ENCODE results near the gene ZNF646.

The ZNF646 gene

DNA sequence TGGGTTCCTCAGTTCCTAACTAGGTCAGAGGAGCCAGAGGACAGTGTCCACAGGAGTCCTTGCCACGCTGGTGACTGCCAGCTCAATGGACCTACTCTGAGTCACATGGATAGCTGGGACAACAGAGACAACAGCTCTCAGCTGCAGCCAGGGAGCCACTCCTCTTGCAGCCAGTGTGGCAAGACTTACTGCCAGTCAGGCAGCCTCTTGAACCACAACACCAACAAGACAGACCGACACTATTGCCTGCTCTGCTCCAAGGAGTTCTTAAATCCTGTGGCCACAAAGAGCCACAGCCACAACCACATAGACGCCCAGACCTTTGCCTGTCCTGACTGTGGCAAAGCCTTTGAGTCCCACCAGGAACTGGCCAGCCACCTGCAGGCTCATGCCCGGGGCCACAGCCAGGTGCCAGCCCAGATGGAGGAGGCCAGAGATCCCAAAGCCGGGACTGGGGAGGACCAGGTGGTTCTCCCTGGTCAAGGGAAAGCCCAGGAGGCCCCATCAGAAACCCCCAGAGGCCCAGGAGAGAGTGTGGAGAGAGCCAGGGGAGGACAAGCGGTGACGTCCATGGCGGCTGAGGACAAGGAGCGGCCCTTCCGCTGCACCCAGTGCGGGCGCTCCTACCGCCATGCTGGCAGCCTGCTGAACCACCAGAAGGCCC, 6.7 kb downstream of the ZNF646 start:
- H3K27ac ChIP-seq (ENCODE audit: low read length) = no peak overlapping the region
- H3K9me3 ChIP-seq (ENCODE audit: control insufficient read depth, low read depth, low read length) = no peaks in the 10 kb centered on the region
- H3K4me3 ChIP-seq (ENCODE audit: low read length) = no peak overlapping the region
- H3K36me3 ChIP-seq (ENCODE audit: control insufficient read depth, low read depth, low read length) = peaks cover 48% of the 10 kb centered on the region
- H3K27me3 ChIP-seq (ENCODE audit: control insufficient read depth, insufficient read depth, low read length) = no peaks in the 10 kb centered on the region
- H3K9ac ChIP-seq (ENCODE audit: low read length) = no peak overlapping the region
- no peaks in the 10 kb centered on the region for H3K4me1 ChIP-seq (ENCODE audit: control insufficient read depth, low read depth, low read length)

DNA sequence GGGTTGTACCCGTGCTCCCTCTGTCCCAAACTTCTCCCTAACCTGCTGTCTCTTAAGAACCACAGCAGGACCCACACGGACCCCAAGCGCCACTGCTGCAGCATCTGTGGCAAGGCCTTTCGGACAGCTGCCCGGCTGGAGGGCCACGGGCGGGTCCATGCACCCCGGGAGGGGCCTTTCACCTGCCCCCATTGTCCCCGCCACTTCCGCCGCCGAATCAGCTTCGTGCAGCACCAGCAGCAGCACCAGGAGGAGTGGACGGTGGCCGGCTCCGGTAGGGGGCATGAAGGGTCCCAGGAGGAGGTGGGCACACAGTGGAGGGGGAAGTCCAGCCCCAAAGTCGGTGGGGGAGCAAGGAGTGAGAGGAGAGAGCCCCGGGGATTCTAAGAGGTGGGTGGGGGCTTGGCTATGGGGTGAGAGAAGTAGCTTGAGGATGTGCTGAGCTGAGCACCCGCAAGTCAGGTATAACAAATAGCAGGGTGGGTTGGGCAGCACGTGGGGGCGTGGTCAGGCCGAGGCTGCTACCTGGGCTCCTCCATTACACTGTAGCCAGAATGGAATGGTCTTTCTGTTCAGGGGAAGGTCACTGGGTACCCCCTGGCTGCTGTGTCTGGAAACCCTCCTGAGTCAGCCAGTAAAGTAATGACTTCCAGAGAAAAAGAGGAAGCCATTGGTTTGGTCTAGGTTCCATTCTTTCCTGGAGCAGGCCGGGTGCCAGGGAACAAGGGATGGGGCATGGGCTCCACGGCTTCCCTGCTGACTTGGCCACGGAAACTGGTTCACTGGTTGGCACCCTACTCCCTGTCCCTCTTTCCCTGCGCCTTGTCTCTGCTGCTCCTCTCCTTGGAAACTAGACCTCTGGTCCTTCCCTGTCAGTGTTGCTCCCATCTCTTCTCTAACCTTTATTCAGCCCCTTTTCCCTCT, 7.5 kb downstream of the ZNF646 start:
- Histone ChIP-seq H3K36me3 (ENCODE audit: control insufficient read depth, low read depth, low read length) (peaks cover 45% of the 10 kb centered on the region), H3K27ac (ENCODE audit: low read length) (no peak overlapping the region), H3K4me1 (ENCODE audit: control insufficient read depth, low read depth, low read length) (no peaks in the 10 kb centered on the region), H3K9ac (ENCODE audit: low read length) (no peak overlapping the region), H3K9me3 (ENCODE audit: control insufficient read depth, low read depth, low read length) (no peaks in the 10 kb centered on the region), H3K27me3 (ENCODE audit: control insufficient read depth, insufficient read depth, low read length) (no peaks in the 10 kb centered on the region), H3K4me3 (ENCODE audit: low read length) (no peak overlapping the region)

DNA sequence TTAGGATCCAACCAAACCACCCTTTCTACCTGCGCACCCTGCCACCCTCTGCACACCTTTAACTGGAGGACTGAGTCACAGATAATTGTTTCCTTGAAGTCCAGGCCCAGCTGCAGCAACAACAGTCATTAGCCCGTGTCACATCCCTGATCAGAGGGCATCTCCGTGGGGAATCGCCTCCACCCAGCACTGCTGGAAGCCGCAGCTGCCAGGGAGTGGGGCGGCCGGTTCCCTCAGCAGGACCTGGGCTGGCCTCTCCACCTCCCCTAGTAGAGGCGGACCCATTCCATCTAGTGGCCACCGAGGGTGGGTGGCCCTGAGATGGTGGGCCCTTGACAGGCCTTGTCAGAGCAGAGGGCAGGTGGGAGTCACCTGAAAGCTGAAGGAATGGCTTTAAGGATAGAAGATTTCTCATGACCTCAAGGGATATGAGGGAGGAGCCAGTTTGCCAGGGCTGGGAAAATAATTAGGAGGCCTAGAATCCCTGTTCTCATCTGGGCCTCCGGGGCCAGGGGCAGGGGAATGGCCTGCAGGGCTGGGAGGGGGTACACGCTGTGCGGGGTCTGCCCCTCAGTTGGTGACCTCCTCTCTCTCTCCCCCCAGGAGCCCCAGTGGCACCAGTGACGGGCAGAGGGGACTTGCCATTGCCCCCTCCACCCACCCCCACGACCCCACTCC, 8.3 kb downstream of the ZNF646 start:
- H3K9me3 ChIP-seq (ENCODE audit: control insufficient read depth, low read depth, low read length) = no peaks in the 10 kb centered on the region
- no peak overlapping the region for H3K4me3 ChIP-seq (ENCODE audit: low read length)
- peaks cover 37% of the 10 kb centered on the region for H3K36me3 ChIP-seq (ENCODE audit: control insufficient read depth, low read depth, low read length)
- H3K4me1 ChIP-seq (ENCODE audit: control insufficient read depth, low read depth, low read length) = no peaks in the 10 kb centered on the region
- no peak overlapping the region for H3K27ac ChIP-seq (ENCODE audit: low read length)
- no peaks in the 10 kb centered on the region for H3K27me3 ChIP-seq (ENCODE audit: control insufficient read depth, insufficient read depth, low read length)
- H3K9ac ChIP-seq (ENCODE audit: low read length) = no peak overlapping the region

DNA sequence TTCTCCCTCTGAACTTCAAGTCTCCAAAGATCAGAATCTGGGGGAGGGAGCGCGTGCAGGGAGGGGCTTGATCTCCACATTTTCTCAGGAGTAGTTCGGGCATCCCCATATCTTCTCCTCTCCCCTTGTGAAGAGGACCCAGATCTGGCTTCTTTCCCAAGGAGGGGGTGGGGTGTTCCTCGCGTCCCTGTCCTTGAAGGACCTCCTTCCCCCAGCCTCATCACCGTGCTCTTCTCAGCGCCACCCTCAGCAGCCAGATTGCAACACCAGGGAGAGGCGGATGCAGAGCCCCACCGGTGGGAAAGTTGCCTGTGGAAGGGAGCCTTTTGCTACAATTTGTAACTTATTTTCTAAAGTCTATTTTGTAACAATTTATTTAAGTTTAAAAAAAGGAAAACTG, 8.9 kb downstream of the ZNF646 start:
- Histone ChIP-seq H3K27ac (ENCODE audit: low read length) (no peak overlapping the region), H3K4me3 (ENCODE audit: low read length) (no peak overlapping the region), H3K9me3 (ENCODE audit: control insufficient read depth, low read depth, low read length) (no peaks in the 10 kb centered on the region), H3K27me3 (ENCODE audit: control insufficient read depth, insufficient read depth, low read length) (no peaks in the 10 kb centered on the region), H3K4me1 (ENCODE audit: control insufficient read depth, low read depth, low read length) (no peaks in the 10 kb centered on the region), H3K36me3 (ENCODE audit: control insufficient read depth, low read depth, low read length) (peaks cover 32% of the 10 kb centered on the region), H3K9ac (ENCODE audit: low read length) (no peak overlapping the region)

DNA sequence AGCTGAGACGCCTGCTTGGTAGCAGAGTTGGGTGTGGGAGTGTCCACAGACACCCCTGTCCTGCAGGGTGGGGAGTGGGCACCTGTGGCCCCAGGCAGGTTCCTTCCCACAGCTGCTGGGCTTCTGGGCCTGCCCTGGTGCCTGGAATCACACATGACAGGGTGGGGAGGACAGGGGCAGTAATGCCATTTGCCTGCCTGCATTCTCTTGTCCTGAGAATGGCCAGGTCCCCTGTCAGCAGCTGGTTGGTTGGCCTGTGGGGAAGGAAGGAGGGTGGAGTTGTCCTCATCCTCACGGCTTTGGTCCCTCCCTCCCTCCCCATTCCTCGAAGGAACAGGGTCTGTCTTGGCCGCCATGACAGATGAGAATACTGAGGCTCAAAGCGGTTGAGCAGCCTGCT, 9.3 kb downstream of the ZNF646 start:
- H3K9ac ChIP-seq (ENCODE audit: low read length) = no peak overlapping the region
- no peak overlapping the region for H3K27ac ChIP-seq (ENCODE audit: low read length)
- no peaks in the 10 kb centered on the region for H3K9me3 ChIP-seq (ENCODE audit: control insufficient read depth, low read depth, low read length)
- no peaks in the 10 kb centered on the region for H3K27me3 ChIP-seq (ENCODE audit: control insufficient read depth, insufficient read depth, low read length)
- no peaks in the 10 kb centered on the region for H3K4me1 ChIP-seq (ENCODE audit: control insufficient read depth, low read depth, low read length)
- H3K36me3 ChIP-seq (ENCODE audit: control insufficient read depth, low read depth, low read length) = peaks cover 27% of the 10 kb centered on the region
- no peak overlapping the region for H3K4me3 ChIP-seq (ENCODE audit: low read length)

DNA sequence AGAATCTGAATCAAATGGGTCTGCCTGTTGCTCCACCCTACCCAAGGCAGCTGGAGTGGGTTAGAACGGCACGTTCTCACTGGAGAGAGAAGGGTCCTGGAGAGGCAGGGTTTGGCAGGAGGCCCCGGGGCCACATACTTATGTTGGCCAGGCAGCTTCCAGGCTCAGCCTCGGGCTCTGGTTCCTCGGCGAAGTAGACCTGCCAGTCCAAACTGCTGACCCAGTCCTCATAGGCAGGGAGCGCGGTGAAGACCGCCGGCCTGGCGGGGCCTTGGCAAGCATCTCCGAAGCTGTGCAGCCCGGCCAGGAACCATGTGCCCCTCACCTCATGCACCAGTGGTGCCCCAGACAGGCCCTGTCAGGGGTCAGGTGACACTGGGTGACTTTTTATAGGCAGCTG, 9.8 kb downstream of the ZNF646 start:
- Histone ChIP-seq H3K4me3 (ENCODE audit: low read length) (no peak overlapping the region), H3K27me3 (ENCODE audit: control insufficient read depth, insufficient read depth, low read length) (no peaks in the 10 kb centered on the region), H3K27ac (ENCODE audit: low read length) (no peak overlapping the region), H3K9ac (ENCODE audit: low read length) (no peak overlapping the region), H3K36me3 (ENCODE audit: control insufficient read depth, low read depth, low read length) (peaks cover 23% of the 10 kb centered on the region), H3K4me1 (ENCODE audit: control insufficient read depth, low read depth, low read length) (no peaks in the 10 kb centered on the region), H3K9me3 (ENCODE audit: control insufficient read depth, low read depth, low read length) (no peaks in the 10 kb centered on the region)

DNA sequence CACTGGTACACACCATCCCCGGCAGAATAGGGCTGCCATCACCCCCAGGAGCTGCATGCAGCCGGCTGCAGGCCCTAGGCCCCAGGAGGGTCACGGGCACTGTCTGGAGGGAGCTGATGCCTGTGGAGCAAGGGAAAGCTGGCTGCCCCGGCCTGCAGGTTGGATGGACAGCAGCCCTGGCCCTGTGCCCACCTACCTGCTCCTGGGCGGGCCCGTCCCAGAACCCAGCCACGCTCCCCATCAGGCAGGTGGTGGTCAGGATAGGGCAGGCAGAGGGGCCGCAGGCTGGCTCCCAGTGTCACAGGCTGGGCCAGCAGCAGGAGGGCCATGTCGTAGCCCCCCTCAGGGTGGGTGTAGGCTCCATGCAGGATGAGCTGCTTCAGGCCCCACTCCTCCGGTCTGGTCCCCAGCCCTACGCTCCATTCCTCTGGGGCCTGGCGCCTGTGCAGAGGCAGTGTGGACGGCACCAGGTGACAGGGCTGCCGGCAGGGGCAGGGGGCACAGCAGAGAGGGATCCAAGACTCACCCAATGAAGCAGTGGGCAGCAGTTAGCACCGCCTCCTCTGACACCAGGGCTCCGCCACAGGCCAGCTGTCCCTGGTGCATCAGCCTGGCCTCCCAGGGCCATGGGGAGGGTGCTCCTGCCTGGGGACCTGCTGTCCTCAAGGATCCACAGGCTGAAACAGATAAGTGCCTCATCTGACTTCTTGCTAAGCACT, 10.5 kb downstream of the ZNF646 start:
- H3K4me3 ChIP-seq (ENCODE audit: low read length) = no peak overlapping the region
- H3K9me3 ChIP-seq (ENCODE audit: control insufficient read depth, low read depth, low read length) = no peaks in the 10 kb centered on the region
- H3K27ac ChIP-seq (ENCODE audit: low read length) = no peak overlapping the region
- H3K4me1 ChIP-seq (ENCODE audit: control insufficient read depth, low read depth, low read length) = no peaks in the 10 kb centered on the region
- H3K9ac ChIP-seq (ENCODE audit: low read length) = no peak overlapping the region
- H3K36me3 ChIP-seq (ENCODE audit: control insufficient read depth, low read depth, low read length) = peaks cover 16% of the 10 kb centered on the region
- no peaks in the 10 kb centered on the region for H3K27me3 ChIP-seq (ENCODE audit: control insufficient read depth, insufficient read depth, low read length)

DNA sequence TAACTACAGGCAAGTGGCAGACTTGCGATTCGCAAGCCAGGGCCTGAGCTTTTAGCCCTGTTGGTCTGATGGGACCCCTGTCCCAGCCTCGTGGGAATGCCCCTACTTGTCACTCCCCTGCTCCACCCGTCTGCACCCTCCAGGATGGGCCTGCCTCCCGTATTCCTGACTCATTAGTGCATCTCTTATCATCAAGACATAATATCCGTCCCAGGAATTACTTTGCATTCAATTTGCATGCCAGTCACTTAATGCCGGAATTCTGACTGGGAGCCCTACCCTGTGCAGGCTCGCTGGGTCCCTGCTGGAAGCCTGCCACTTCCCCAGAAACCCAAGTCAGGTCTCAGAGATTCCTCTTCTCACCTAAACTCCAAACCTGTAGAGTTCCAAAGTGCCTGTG, 11.2 kb downstream of the ZNF646 start:
- H3K36me3 ChIP-seq (ENCODE audit: control insufficient read depth, low read depth, low read length) = peaks cover 14% of the 10 kb centered on the region
- no peaks in the 10 kb centered on the region for H3K9me3 ChIP-seq (ENCODE audit: control insufficient read depth, low read depth, low read length)
- H3K27ac ChIP-seq (ENCODE audit: low read length) = no peak overlapping the region
- no peaks in the 10 kb centered on the region for H3K4me1 ChIP-seq (ENCODE audit: control insufficient read depth, low read depth, low read length)
- H3K4me3 ChIP-seq (ENCODE audit: low read length) = no peak overlapping the region
- H3K9ac ChIP-seq (ENCODE audit: low read length) = no peak overlapping the region
- no peaks in the 10 kb centered on the region for H3K27me3 ChIP-seq (ENCODE audit: control insufficient read depth, insufficient read depth, low read length)

DNA sequence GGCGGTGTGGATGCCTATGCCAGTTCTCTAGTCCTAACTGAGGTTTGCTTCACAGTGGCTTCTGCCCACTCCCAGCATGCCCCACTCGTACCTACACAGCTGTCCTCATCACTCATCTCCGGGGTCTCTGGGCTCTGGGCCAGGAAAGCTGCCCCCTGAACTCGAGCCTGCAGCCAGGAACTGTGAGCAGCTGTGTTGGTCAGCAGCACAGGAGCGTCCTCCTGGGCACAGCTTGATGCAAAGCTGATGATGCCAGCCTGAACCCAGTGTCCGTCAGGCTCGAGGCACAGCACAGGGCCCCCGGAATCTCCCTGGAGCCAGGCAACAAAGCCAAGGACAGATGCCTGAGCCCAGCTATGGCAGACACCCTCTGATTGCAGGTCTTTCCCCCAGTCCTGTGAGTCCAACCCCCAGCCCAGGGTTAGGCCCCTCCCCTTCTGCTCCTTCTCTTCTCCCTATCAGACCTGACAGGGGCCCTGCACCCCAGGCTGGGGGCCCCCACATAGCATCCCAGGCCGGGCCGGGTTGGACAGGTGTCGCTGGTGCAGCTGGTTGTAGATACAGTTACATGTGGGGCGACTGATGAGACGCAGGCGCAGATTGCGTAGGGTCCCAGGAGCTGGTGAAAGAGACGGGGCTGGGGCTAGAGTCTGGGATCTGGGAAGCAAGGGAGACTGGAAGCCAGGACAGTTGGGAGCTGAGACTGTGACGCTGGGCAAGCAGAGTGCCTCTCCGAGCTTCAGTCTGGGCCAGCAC, 11.8 kb downstream of the ZNF646 start:
- Histone ChIP-seq H3K27ac (ENCODE audit: low read length) (no peak overlapping the region), H3K36me3 (ENCODE audit: control insufficient read depth, low read depth, low read length) (peaks cover 14% of the 10 kb centered on the region)

DNA sequence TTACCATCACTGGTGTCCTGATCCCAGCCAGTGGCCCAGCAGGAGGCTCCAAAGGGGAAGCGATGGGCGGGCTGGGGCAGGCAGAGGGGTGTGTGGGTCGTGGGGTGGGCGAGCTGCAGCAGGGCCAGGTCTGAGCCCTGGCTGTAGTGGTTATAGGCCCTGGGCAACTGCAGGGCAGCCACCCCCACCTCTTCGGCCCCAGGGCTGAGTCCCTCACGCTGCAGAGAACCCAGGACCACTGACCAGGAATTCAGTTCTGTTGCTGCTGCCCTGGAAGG, 12.3 kb downstream of the ZNF646 start:
- no peak overlapping the region for H3K27ac ChIP-seq (ENCODE audit: low read length)
- H3K36me3 ChIP-seq (ENCODE audit: control insufficient read depth, low read depth, low read length) = peaks cover 17% of the 10 kb centered on the region

More for the DNA sequence above, 11.8 kb downstream of the ZNF646 start:
- no peaks in the 10 kb centered on the region for H3K9me3 ChIP-seq (ENCODE audit: control insufficient read depth, low read depth, low read length)
- no peak overlapping the region for H3K9ac ChIP-seq (ENCODE audit: low read length)
- H3K4me1 ChIP-seq (ENCODE audit: control insufficient read depth, low read depth, low read length) = no peaks in the 10 kb centered on the region
- no peaks in the 10 kb centered on the region for H3K27me3 ChIP-seq (ENCODE audit: control insufficient read depth, insufficient read depth, low read length)
- H3K4me3 ChIP-seq (ENCODE audit: low read length) = no peak overlapping the region

DNA sequence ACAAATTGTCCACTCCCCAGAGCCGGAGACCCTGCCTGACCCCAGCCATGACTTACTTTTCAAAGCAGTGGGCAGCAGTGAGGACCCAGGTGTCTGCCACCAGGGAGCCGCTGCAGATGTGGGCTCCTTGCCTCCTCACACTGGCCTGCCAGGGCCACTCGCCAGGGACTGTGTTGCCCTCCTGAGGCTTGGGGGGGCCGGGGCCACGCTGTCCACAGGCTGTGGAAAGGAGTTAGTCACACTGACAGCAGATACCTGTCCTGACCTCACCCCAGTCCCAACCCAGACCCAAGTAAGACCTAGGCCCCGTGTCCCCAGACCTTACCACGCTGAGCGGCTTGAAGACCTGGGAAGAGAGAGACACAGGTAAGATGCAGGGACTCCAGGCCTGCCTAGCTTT, 13.3 kb downstream of the ZNF646 start:
- H3K27me3 ChIP-seq (ENCODE audit: control insufficient read depth, insufficient read depth, low read length) = no peaks in the 10 kb centered on the region
- H3K9ac ChIP-seq (ENCODE audit: low read length) = no peak overlapping the region
- H3K4me3 ChIP-seq (ENCODE audit: low read length) = no peak overlapping the region
- no peaks in the 10 kb centered on the region for H3K4me1 ChIP-seq (ENCODE audit: control insufficient read depth, low read depth, low read length)
- no peak overlapping the region for H3K27ac ChIP-seq (ENCODE audit: low read length)
- peaks cover 17% of the 10 kb centered on the region for H3K36me3 ChIP-seq (ENCODE audit: control insufficient read depth, low read depth, low read length)
- H3K9me3 ChIP-seq (ENCODE audit: control insufficient read depth, low read depth, low read length) = no peaks in the 10 kb centered on the region

More for the DNA sequence above, 12.3 kb downstream of the ZNF646 start:
- Histone ChIP-seq H3K4me3 (ENCODE audit: low read length) (no peak overlapping the region), H3K9me3 (ENCODE audit: control insufficient read depth, low read depth, low read length) (no peaks in the 10 kb centered on the region), H3K27me3 (ENCODE audit: control insufficient read depth, insufficient read depth, low read length) (no peaks in the 10 kb centered on the region), H3K4me1 (ENCODE audit: control insufficient read depth, low read depth, low read length) (no peaks in the 10 kb centered on the region), H3K9ac (ENCODE audit: low read length) (no peak overlapping the region)

Measured in iPS-18a (cell line).